Smooth muscle cell (in vitro differentiated cells): ENCODE measurements around the gene SLCO6A1. TPM values are rescaled to one million over a fixed set of nuclear protein-coding genes. Genes with fewer than 3 reads are reported as not detected.

Experiments used
- DNase-seq: peaks from one replicate; lab custom pipeline; 2025; ENCODE audit not compliant: unreplicated experiment; lab: John Stamatoyannopoulos, UW
- H2AFZ ChIP-seq: fragments of 200-600 bp; sonication (generic); 2 replicates; pipeline ENCODE4 v1.6.0; 2016; ENCODE audit warnings: antibody characterized with exemption, low read depth, mild to moderate bottlenecking
- H3F3A ChIP-seq: fragments of 200-600 bp; sonication (generic); 2 replicates; pipeline ENCODE4 v1.6.0; 2017; ENCODE audit warnings: antibody characterized with exemption, low read depth
- H3K27ac ChIP-seq: fragments of 200-600 bp; sonication (generic); 2 replicates; pipeline ENCODE4 v1.5.1; 2016; ENCODE audit warnings: low read depth, mild to moderate bottlenecking
- H3K27me3 ChIP-seq: fragments of 200-600 bp; sonication (generic); 2 replicates; pipeline ENCODE4 v1.6.1; 2016; ENCODE audit warnings: low read depth, mild to moderate bottlenecking
- H3K36me3 ChIP-seq: fragments of 200-600 bp; sonication (generic); 2 replicates; pipeline ENCODE4 v1.5.1; 2016; ENCODE audit warnings: low read depth
- H3K4me1 ChIP-seq: fragments of 200-600 bp; sonication (generic); 2 replicates; pipeline ENCODE4 v1.5.1; 2016; ENCODE audit warnings: low read depth
- H3K4me2 ChIP-seq: fragments of 200-600 bp; sonication (generic); 2 replicates; pipeline ENCODE4 v1.6.0; 2016; ENCODE audit warnings: mild to moderate bottlenecking
- H3K4me3 ChIP-seq: fragments of 200-600 bp; sonication (generic); 2 replicates; pipeline ENCODE4 v1.5.1; 2016; ENCODE audit warnings: mild to moderate bottlenecking
- H3K79me2 ChIP-seq: fragments of 200-600 bp; sonication (generic); 2 replicates; pipeline ENCODE4 v1.6.0; 2016; ENCODE audit warnings: low read depth, mild to moderate bottlenecking
- H3K9ac ChIP-seq: fragments of 200-600 bp; sonication (generic); 2 replicates; pipeline ENCODE4 v1.6.0; 2016; ENCODE audit warnings: low read depth
- H3K9me3 ChIP-seq: fragments of 200-600 bp; sonication (generic); replicated peaks from 2 replicates; pipeline ENCODE4 v1.5.1; 2016; ENCODE audit warnings: low read depth
- H4K20me1 ChIP-seq: fragments of 200-600 bp; sonication (generic); 2 replicates; pipeline ENCODE4 v1.6.0; 2016; ENCODE audit warnings: low read depth
- CTCF ChIP-seq: fragments of 200-600 bp; sonication (generic); IDR thresholded peaks from 2 replicates; pipeline ENCODE4 v1.5.1; 2017; ENCODE audit warnings: borderline replicate concordance, mild to moderate bottlenecking, antibody characterized with exemption; ENCODE audit not compliant: insufficient read depth, poor library complexity, severe bottlenecking
- WGBS: methylation state at CpG from one replicate; pipeline ENCODE4 v1.1.7; 2016; ENCODE audit warnings: low lambda C conversion rate; 5-methylcytosine and 5-hydroxymethylcytosine counted together
- polyA plus RNA-seq: library from polyadenylated mRNA; unstranded; fragments of >200 nt; fragmentation: Nextera tagmentation; extraction: Ambion mirVana; gene quantifications from 2 replicates; pipeline ENCODE4 v1.2.1, GENCODE V29; 2016
- total RNA-seq: library from RNA; depleted of rRNA; stranded (reverse); fragments of >200 nt; gene quantifications from 2 replicates; pipeline ENCODE4 v1.2.3, GENCODE V29; 2014

Gene SLCO6A1
- total and polyA plus RNA-seq, 2 experiments from 2014 or later, result 0.31 to 0.70 TPM

- TF ChIP-seq CTCF, result no peak
- no peak overlapping the region for H3K4me2 ChIP-seq
- H3K4me1 ChIP-seq, result no peaks in the 10 kb centered on the region
- no peak overlapping the region for H2AFZ ChIP-seq
- H3K4me3 ChIP-seq, result no peak overlapping the region
- no peaks in the 10 kb centered on the region for H3K9me3 ChIP-seq
- no peaks in the 10 kb centered on the region for H3K79me2 ChIP-seq
- H3F3A ChIP-seq, result no peaks in the 10 kb centered on the region
- H3K27ac ChIP-seq, result no peak overlapping the region
- H3K27me3 ChIP-seq, result no peaks in the 10 kb centered on the region
- no peaks in the 10 kb centered on the region for H3K36me3 ChIP-seq
- no peaks in the 10 kb centered on the region for H4K20me1 ChIP-seq
- no peak for DNase-seq
- H3K9ac ChIP-seq, result no peak overlapping the region
- WGBS, result 55% methylated on average over 1 of the region's 1 CpG
These were observed 17.6 kb downstream of the SLCO6A1 start for GRCh38 chr5:102481054-102481715.

- Histone ChIP-seq H4K20me1 (no peaks in the 10 kb centered on the region), H3K4me3 (no peak overlapping the region), H2AFZ (no peak overlapping the region), H3K9me3 (no peaks in the 10 kb centered on the region), H3K36me3 (no peaks in the 10 kb centered on the region), H3K27ac (no peak overlapping the region), H3K4me2 (no peak overlapping the region), H3K27me3 (no peaks in the 10 kb centered on the region), H3F3A (no peaks in the 10 kb centered on the region), H3K9ac (no peak overlapping the region), H3K4me1 (no peaks in the 10 kb centered on the region), H3K79me2 (no peaks in the 10 kb centered on the region)
- no peak for TF ChIP-seq CTCF
- DNase-seq, result no peak
These were observed 45.1 kb downstream of the SLCO6A1 start for GRCh38 chr5:102453716-102454115.

GRCh38 chr5:102451082-102451481 lies 47.7 kb downstream of the SLCO6A1 start:
- H3K4me1 ChIP-seq, result no peaks in the 10 kb centered on the region
- no peak overlapping the region for H3K9ac ChIP-seq
- H3K9me3 ChIP-seq, result no peaks in the 10 kb centered on the region
- no peak overlapping the region for H3K27ac ChIP-seq
- no peaks in the 10 kb centered on the region for H3K36me3 ChIP-seq
- no peak overlapping the region for H3K4me3 ChIP-seq
- no peaks in the 10 kb centered on the region for H3K27me3 ChIP-seq
- no peaks in the 10 kb centered on the region for H3F3A ChIP-seq
- no peak overlapping the region for H2AFZ ChIP-seq
- no peaks in the 10 kb centered on the region for H3K79me2 ChIP-seq
- no peaks in the 10 kb centered on the region for H4K20me1 ChIP-seq
- H3K4me2 ChIP-seq, result no peak overlapping the region
- TF ChIP-seq CTCF, result no peak
- WGBS, result 96% methylated on average over 3 of the region's 3 CpGs
- no peak for DNase-seq

GRCh38 chr5:102450313-102450990 lies 48.3 kb downstream of the SLCO6A1 start:
- H4K20me1 ChIP-seq, result no peaks in the 10 kb centered on the region
- no peak overlapping the region for H3K4me3 ChIP-seq
- H3K79me2 ChIP-seq, result no peaks in the 10 kb centered on the region
- H3K27ac ChIP-seq, result no peak overlapping the region
- H3K9me3 ChIP-seq, result no peaks in the 10 kb centered on the region
- no peak overlapping the region for H3K4me2 ChIP-seq
- H3K36me3 ChIP-seq, result no peaks in the 10 kb centered on the region
- H3F3A ChIP-seq, result no peaks in the 10 kb centered on the region
- 87% methylated on average over 5 of the region's 5 CpGs for WGBS
- no peak overlapping the region for H2AFZ ChIP-seq
- no peak for TF ChIP-seq CTCF
- H3K27me3 ChIP-seq, result no peaks in the 10 kb centered on the region
- H3K9ac ChIP-seq, result no peak overlapping the region
- H3K4me1 ChIP-seq, result no peaks in the 10 kb centered on the region
- no peak for DNase-seq
